NB4 (cell line): ENCODE results near the gene PHKB.

Experiments
- DNase-seq: peaks from one replicate; pipeline ENCODE4 v3.0.0; 2010; ENCODE audit warnings: low read depth
- H3K4me3 ChIP-seq: one replicate; pipeline ENCODE4 v1.5.1; 2011; ENCODE audit warnings: mild to moderate bottlenecking, low read depth, low read length, moderate library complexity
- CTCF ChIP-seq: IDR thresholded peaks from one replicate; pipeline ENCODE4 v1.5.1; 2012; ENCODE audit warnings: low read depth, low read length
- MAX ChIP-seq: IDR thresholded peaks from 2 replicates; pipeline ENCODE4 v1.6.1; 2011; ENCODE audit warnings: low read depth, low read length
- MYC ChIP-seq: IDR thresholded peaks from 2 replicates; pipeline ENCODE4 v1.6.1; 2011; ENCODE audit warnings: low read depth, low read length
- POLR2A ChIP-seq: IDR thresholded peaks from 2 replicates; pipeline ENCODE4 v1.6.1; 2011; ENCODE audit warnings: mild to moderate bottlenecking; ENCODE audit not compliant: insufficient read length; ENCODE audit errors: extremely low read depth

The PHKB gene

GRCh38 chr16:47568351-47568750 is 107.2 kb downstream of the PHKB start:
- no peak for DNase-seq
- H3K4me3 ChIP-seq = no peak overlapping the region
- TF ChIP-seq CTCF (no peak), POLR2A (no peak), MYC (no peak)

- TF ChIP-seq MAX = no peak
- TF ChIP-seq POLR2A = no peak
- TF ChIP-seq MYC = no peak
- no peak for TF ChIP-seq CTCF
- DNase-seq = no peak
- H3K4me3 ChIP-seq = no peak overlapping the region
Observed at GRCh38 chr16:47571049-47571448, 109.9 kb downstream of the PHKB start.

GRCh38 chr16:47571711-47572110 is 110.6 kb downstream of the PHKB start:
- DNase-seq = no peak
- TF ChIP-seq CTCF (no peak), MYC (no peak), MAX (no peak), POLR2A (no peak)

GRCh38 chr16:47574091-47575054 is 113.2 kb downstream of the PHKB start:
- TF ChIP-seq POLR2A (no peak), CTCF (no peak), MAX (no peak), MYC (no peak)
- no peak overlapping the region for H3K4me3 ChIP-seq
- DNase-seq = peak; percentile 27

More at GRCh38 chr16:47571711-47572110, 110.6 kb downstream of the PHKB start:
- H3K4me3 ChIP-seq = no peak overlapping the region

- TF ChIP-seq MAX = no peak
- no peak for TF ChIP-seq MYC
- no peak for TF ChIP-seq CTCF
- TF ChIP-seq POLR2A = no peak
- H3K4me3 ChIP-seq = no peak overlapping the region
- DNase-seq = no peak
Observed at GRCh38 chr16:47577029-47577428, 115.9 kb downstream of the PHKB start.

- TF ChIP-seq MYC (no peak), POLR2A (no peak), CTCF (no peak), MAX (no peak)
- H3K4me3 ChIP-seq = no peak overlapping the region
- DNase-seq = no peak
Observed at GRCh38 chr16:47578033-47578432, 116.9 kb downstream of the PHKB start.
